ENCODE measurements around the gene TMEM131L.
A peak's percentile ranks its signal among the peaks of the same experiment; 100 is the strongest.

The TMEM131L gene

GRCh38 chr4:153476829-153477574 lies 10.8 kb downstream of the TMEM131L start:
- DNase-seq = no peak

GRCh38 chr4:153479101-153479500 lies 12.9 kb downstream of the TMEM131L start:
- no peak for DNase-seq

GRCh38 chr4:153480704-153481103 lies 14.5 kb downstream of the TMEM131L start:
- no peak for DNase-seq

- DNase-seq = no peak
These were observed 15.3 kb downstream of the TMEM131L start for GRCh38 chr4:153481478-153481877.

GRCh38 chr4:153483432-153484418 lies 17.6 kb downstream of the TMEM131L start:
- DNase-seq = peak; percentile 29

GRCh38 chr4:153485359-153485758 lies 19.2 kb downstream of the TMEM131L start:
- DNase-seq = no peak

GRCh38 chr4:153485860-153486259 lies 19.7 kb downstream of the TMEM131L start:
- DNase-seq = no peak

- peak; percentile 80 for DNase-seq
These were observed 20.4 kb downstream of the TMEM131L start for GRCh38 chr4:153486281-153487151.

GRCh38 chr4:153488006-153488891 lies 22.1 kb downstream of the TMEM131L start:
- DNase-seq = peak; percentile 22

GRCh38 chr4:153489856-153490558 lies 23.8 kb downstream of the TMEM131L start:
- DNase-seq = no peak

- no peak for DNase-seq
These were observed 24.9 kb downstream of the TMEM131L start for GRCh38 chr4:153490985-153491483.

- no peak for DNase-seq
These were observed 28.4 kb downstream of the TMEM131L start for GRCh38 chr4:153494562-153494961.

- DNase-seq = no peak
These were observed 29.5 kb downstream of the TMEM131L start for GRCh38 chr4:153495480-153496193.

GRCh38 chr4:153497091-153497531 lies 31.0 kb downstream of the TMEM131L start:
- peak; percentile 56 for DNase-seq

GRCh38 chr4:153497988-153498967 lies 32.1 kb downstream of the TMEM131L start:
- DNase-seq = no peak

GRCh38 chr4:153499005-153499404 lies 32.8 kb downstream of the TMEM131L start:
- DNase-seq = no peak

GRCh38 chr4:153501578-153501977 lies 35.4 kb downstream of the TMEM131L start:
- DNase-seq = no peak

GRCh38 chr4:153502584-153502983 lies 36.4 kb downstream of the TMEM131L start:
- DNase-seq = no peak
